AG08396 (cell line): Measurements from ENCODE around the gene PHOSPHO1.

Experiments used
- DNase-seq: peaks from one replicate; pipeline ENCODE4 v3.0.0; 2012; ENCODE audit warnings: low spot score, mixed read lengths

Gene PHOSPHO1

DNA sequence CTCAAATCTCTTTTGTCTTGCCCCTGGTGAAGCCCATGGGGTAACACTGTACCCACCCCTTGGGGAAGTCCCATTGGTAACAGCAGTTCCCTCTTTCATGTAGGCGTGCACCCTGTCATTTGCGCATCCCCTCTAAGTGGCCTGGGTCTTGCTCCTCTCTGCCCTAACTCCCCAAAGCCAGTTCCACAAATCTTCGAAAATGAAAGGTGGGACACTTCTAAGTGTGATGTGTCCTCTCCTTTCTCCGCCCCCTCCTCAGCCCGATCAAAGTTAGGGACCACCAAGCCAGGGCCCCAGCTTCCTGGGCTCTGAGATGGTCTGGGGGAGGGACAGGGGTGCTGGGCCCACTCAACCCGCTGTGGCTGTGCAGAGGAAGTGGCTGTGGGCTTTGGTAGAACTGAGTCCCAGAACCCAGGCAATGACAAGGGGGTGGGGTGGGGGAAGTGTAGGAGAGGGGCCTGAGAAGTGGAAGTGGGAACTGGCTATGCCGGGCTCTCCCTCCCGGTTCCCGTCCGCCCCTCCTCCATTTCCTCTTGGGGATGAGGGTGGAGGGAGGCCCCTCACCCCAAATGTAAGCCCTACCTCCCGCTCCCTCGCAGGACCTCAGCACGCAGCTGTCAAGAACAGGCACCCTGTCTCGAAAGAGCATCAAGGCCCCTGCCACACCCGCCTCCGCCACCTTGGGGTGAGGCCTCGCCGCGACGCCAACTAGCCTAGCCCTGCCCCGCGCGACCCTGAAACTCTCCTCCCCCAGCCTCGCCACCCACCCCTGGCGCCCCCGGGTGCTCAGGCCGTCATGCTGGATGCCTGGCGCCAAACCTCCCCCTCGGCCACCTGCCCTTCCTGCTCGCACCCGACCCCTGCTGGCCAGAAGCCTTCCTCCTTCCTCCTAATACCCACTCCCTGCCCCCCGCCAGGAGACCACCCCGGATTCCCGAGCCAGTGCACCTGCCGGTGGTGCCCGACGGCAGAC lies 11.4 kb downstream of the PHOSPHO1 start:
- DNase-seq: no peak

GRCh38 chr17:49217651-49218413 lies 12.8 kb downstream of the PHOSPHO1 start:
- no peak for DNase-seq

DNA sequence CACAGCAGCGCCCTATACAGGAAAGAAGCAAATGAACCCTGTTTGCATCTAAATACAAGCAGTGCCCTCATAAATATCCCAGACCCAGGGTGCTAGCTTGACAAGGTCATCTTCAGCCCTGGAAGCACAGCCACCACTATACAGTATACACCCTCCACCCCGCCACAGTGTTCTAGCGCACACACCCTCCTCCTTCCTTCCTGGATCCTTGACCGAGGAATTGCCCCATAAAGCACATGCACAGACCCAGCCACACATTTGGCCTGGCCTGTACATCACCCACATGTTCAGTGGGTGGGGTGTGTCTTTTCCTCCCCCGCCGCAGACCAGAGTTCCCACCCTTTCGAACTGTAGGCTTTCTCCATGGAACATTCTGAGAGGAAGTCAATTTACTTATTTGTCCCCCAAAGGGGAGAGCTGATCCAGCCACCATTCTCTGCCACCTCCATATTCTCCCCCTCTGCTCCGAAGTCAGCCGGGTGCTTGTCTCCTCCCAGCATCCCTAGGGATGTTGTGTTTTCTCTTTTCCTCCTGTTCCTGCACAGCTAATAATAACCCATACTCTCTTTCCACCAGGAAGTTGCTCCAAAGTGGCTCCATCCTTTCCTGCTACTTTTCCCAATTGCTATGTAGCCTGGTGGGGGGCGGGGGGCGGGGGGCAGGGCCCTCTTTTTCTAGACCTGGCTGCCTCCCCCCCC lies 13.5 kb downstream of the PHOSPHO1 start:
- DNase-seq: no peak

DNA sequence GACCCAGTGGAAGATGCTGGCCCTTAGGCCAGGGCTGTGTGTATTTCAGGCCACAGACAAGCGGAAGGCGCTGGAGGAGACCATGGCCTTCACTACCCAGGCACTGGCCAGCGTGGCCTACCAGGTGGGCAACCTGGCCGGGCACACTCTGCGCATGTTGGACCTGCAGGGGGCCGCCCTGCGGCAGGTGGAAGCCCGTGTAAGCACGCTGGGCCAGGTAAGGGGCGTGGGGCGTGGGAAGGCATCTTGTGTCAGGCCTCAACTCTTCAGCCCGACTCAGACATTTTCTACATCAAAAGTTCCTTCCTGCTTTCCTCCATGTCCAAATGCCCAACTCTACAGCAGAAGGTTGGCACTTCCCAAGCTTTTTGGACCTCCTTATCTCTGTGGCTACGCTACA lies 14.1 kb downstream of the PHOSPHO1 start:
- DNase-seq: no peak

DNA sequence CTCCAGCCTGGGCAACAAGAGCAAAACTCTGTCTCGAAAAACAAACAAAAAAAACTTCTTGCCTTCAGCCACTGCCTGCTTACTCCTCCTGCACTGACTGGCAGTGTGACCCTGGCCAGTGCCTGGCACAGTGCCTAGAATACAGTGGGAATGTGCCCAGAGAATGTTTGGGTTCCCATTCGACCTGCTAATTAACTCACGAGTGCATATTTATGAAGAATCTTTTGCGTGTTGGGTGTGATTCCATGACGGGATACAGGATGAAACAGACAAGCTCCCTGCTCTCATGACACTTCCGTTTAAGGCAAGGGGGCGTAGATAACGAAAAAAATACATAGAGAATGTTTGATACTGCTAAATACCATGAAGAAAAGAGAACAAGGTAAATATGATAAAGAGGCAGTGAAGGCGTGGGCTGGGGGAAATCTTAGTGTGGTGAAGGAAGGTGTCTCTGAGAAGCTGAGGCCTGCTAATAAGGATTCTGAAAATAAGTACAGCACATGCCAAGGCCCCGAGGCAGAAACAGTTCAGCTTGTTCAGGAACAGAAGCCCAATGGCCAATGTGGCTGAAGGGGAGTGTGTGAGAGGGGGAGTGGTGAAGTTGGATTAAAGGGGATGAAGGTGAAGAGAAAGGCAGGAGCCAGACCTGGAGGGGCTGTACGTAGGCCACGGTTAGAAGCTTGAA lies 15.8 kb downstream of the PHOSPHO1 start:
- peak; percentile 22 for DNase-seq

- no peak for DNase-seq
Observed at GRCh38 chr17:49213847-49214246, 16.7 kb downstream of the PHOSPHO1 start.

DNA sequence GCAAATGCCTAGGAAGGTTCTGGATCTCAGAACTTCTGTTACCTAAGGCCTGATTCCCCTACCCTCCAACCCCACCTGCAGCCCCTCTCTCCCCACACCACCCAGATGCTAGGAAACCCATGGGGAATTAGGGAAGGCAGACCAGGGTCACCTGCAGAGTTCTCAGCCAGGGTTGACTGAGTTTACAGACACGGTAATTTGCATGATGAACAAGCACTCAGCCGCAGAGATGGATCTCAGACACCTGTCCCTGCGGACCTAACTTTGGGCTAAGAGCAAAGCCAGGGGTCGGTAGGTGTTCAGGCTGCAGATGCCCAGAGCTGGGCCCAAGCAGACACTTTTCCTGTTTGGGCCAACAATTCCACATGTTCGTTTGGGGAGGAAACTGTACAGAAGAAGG lies 17.2 kb downstream of the PHOSPHO1 start:
- DNase-seq: no peak

DNA sequence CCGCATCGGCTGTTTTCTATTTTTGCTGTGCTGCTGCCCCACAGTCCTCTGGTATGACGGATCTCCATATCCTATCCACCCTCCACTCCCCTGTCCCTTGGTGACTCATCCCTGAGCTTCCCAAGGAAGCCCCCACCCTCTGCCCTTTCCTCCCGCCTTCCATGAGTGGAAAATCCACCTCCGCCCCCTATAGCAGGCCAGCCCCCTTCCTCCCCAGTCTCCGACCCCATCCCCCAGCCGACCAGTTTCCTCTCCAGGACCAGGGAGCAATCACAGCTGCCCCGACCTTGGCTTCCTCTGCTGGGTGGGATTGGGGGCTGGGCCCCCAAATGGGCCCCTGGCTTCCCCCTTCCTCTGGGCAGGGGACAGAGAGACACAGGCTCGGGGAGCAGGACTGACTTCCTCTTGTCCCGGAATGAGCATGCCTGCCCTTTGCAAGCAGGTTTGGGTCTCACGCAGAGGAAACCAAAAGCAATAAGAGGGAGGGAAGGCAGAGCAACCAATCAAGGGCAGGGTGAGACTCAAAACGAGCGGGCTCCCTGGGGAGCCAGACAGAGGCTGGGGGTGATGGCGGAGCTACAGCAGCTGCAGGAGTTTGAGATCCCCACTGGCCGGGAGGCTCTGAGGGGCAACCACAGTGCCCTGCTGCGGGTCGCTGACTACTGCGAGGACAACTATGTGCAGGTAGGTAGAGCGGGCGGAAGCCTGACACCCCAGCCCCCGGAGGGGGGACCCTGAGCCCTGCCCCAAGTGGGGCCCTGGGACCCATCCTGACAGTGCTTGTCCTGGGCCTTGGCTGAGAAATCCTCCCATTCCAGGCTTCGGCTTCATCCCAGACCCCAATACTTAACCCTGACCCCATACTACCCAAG lies 20.2 kb downstream of the PHOSPHO1 start, which contains the start of the genes ABI3 and GNGT2:
Gene ABI3, plus strand, starts transcription at position 550 of the 872 bp plus-strand sequence. Its CDS starts 18 bp downstream, at position 568.
Gene GNGT2, minus strand, starts transcription at position 417 of the 872 bp plus-strand sequence. CDS start 3,152 bp downstream, outside the sequence.
- peak; percentile 37 for DNase-seq

DNA sequence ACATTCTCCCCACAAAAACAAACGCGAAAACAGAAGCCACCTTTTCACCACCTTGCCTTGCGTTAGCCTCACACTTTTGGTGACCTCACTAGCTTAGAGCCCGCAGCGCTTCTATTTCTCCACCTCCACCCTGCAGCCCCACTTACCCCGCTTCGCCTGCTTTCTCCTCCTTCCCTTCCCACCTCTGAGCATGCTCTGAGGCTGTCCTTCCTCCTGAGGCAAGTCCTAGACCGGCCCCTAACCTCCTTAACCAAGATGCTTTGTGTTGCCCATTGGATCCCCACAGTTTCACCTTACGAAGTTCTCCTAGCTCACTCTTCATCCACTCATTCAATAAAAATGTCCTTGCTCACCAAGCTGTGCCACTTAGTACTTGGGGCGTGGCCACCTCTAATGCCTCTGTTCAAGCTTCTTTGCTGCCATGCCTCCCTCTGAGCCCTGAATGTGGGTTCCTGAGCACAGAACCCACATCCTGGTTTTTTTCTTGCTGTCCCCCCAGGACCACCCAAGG lies 21.5 kb downstream of the PHOSPHO1 start:
- DNase-seq: no peak

GRCh38 chr17:49204516-49204915 lies 26.1 kb downstream of the PHOSPHO1 start:
- no peak for DNase-seq

- no peak for DNase-seq
Observed at GRCh38 chr17:49203796-49204195, 26.8 kb downstream of the PHOSPHO1 start.

- DNase-seq: no peak
Observed at GRCh38 chr17:49201481-49201927, 29.1 kb downstream of the PHOSPHO1 start.

DNA sequence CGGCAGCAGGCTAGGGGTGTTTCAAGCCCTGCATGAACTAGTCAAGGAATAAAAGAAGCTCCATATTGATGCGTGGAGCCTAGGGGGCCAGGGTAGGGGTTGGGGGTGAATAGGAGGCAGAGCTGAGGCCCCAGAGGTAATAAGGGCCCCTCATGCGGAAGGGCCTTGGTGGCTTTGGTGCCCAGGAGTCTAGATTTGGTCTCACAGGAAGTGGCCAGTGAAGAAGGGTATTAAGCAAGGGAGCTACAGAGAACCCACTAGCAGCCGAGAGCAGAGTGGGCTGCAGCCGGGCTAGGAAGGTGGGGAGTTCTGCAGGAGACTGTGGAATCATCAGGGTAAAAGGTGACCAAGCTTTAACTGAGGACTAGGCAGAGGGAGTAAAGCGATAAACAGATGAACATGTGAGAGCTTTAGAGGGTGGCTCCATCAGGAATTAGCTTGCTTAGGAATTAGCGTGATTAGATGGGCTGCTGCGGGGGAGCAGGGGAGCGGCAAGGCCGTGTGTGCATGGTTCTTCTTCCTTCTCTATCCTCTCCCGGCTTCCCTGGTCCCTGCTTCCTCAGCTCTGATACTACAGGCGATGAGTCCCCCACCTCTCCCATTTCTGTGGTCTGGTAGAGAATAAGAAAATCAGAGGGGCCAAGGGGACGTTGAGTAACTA lies 30.0 kb downstream of the PHOSPHO1 start:
- DNase-seq: no peak

- no peak for DNase-seq
Observed at GRCh38 chr17:49198211-49198610, 32.4 kb downstream of the PHOSPHO1 start.

DNA sequence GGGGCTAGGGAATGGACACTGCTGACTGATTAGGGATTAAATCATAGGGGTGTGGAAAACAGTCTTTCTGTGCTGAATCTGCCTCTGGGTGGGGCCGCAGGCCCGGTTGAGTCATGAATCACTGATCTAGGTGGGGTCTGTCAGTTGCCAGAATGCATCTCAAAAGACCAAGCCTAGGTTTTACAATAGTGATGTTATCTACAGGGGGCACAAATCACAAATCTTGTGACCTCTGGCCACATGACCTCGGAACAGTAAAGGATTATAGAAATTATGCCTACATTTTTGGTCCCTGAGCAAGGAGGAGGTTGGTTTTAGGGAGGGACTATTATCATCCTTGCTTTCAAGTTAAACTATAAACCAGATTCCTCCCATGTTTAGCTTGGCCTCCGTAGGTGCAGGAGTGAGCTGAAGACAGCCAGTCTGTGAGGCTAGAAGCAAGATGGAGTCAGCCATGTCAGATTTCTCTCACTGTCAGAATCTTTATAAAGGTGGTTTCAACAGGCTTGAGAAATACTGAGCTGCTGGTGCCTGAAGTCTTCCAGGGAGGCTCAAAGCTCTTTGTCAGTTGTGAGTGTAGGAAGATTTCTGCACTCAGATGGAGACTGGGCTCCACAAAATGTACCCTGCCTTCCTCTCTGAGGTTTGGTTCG lies 33.1 kb downstream of the PHOSPHO1 start:
- DNase-seq: no peak

DNA sequence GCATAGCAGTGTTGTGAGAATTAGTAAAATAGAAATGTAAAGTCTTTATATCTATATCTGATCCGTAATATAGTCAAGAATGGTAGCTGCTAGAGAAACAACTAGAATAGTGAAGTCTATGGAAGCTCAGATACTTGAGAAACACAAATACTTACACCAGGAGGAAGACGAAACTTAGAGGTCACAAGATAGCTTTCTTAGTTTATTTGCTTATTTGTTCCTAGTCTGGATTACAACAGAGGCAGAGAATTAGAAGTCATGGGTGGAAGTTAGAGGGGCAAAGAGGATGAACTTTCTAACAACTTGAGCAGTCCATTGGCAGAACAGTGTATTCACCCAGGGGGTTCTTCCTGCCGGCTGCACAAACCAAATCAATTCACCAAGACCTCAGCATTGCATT lies 34.1 kb downstream of the PHOSPHO1 start:
- DNase-seq: no peak

DNA sequence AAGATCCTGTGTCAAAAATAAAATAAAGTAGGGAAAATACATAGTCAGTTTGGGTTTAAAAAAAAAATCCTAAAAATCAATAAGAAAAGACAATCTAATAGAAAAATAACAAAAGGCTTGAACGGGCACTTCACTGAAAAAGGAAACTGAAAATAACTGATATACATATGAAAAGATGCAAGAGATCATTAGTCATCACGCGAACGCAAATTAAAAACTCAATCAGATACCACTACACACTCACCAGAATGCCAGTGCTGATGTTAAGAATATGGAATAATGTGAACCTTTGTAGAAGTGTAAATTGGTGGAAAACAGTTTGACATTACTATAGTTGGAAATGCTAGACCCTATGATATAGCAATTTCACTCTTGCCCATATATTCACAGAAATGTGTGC lies 34.8 kb downstream of the PHOSPHO1 start:
- no peak for DNase-seq

DNA sequence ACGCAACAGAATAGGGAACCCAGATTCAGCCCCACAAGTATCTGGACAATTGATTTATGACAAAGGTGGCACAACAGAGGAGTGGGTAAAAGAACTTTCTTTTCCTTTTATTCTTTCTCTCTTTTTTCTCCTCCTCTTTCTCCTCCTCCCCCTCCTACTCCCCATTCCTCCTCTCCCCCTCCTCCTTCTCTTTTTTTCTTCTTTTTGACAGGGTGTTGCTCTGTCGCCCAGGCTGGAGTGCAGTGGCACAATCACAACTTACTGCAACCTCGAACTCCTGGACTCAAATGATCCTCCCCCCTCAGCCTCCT lies 36.3 kb downstream of the PHOSPHO1 start:
- no peak for DNase-seq
